HepG2 (cell line): ENCODE data around the gene USP36. TPM values are rescaled to one million over a fixed set of nuclear protein-coding genes. Genes with fewer than 3 reads are reported as not detected.

Source experiments
- ELF1 ChIP-seq: sonication (generic); formaldehyde crosslinking; IDR thresholded peaks from 2 replicates; pipeline ENCODE4 v1.4.0; 2020; ENCODE audit warnings: missing genetic modification reagents
- GATAD2A ChIP-seq: IDR thresholded peaks from 2 replicates; pipeline ENCODE4 v1.6.1; 2016
- HMG20B ChIP-seq: conservative IDR thresholded peaks from 2 replicates; pipeline ENCODE4 v1.6.1; 2016; ENCODE audit warnings: missing genetic modification reagents, missing compliant biosample characterization
- JUND ChIP-seq: sonication (generic); formaldehyde crosslinking; IDR thresholded peaks from 2 replicates; pipeline ENCODE4 v1.8.0; 2022; ENCODE audit warnings: mild to moderate bottlenecking, missing genetic modification reagents
- MNT ChIP-seq: fragments of 450-650 bp; IDR thresholded peaks from 2 replicates; pipeline ENCODE4 v1.6.1; 2016
- MTF2 ChIP-seq: sonication (generic); formaldehyde crosslinking; IDR thresholded peaks from 2 replicates; pipeline ENCODE4 v1.5.0; 2020; ENCODE audit warnings: missing genetic modification reagents, borderline replicate concordance
- NKX3-1 ChIP-seq: sonication (generic); formaldehyde crosslinking; IDR thresholded peaks from 2 replicates; pipeline ENCODE4 v1.5.0; 2020; ENCODE audit warnings: missing genetic modification reagents
- ONECUT2 ChIP-seq: sonication (generic); formaldehyde crosslinking; IDR thresholded peaks from 2 replicates; pipeline ENCODE4 v1.4.0; 2020; ENCODE audit warnings: missing genetic modification reagents
- PHB2 ChIP-seq: fragments of 450-650 bp; IDR thresholded peaks from 2 replicates; pipeline ENCODE4 v1.6.1; 2018; ENCODE audit not compliant: partially characterized antibody
- RARG ChIP-seq: sonication (generic); formaldehyde crosslinking; IDR thresholded peaks from 2 replicates; pipeline ENCODE4 v1.4.0; 2020; ENCODE audit warnings: low read depth, mild to moderate bottlenecking, missing genetic modification reagents
- RFX5 ChIP-seq: IDR thresholded peaks from 2 replicates; pipeline ENCODE4 v1.6.1; 2011; ENCODE audit warnings: low read depth, low read length, improper control_type of control experiment
- TAF1 ChIP-seq: sonication (generic); formaldehyde crosslinking; IDR thresholded peaks from 2 replicates; pipeline ENCODE4 v1.4.0; 2020; ENCODE audit warnings: missing genetic modification reagents
- ZC3H4 ChIP-seq: sonication (generic); formaldehyde crosslinking; IDR thresholded peaks from 2 replicates; pipeline ENCODE4 v1.4.0; 2020; ENCODE audit warnings: missing genetic modification reagents, borderline replicate concordance
- ZNF230 ChIP-seq: sonication (generic); formaldehyde crosslinking; IDR thresholded peaks from 2 replicates; pipeline ENCODE4 v1.4.0; 2020; ENCODE audit warnings: mild to moderate bottlenecking, missing genetic modification reagents
- ZNF337 ChIP-seq: sonication (generic); formaldehyde crosslinking; IDR thresholded peaks from 2 replicates; pipeline ENCODE4 v1.5.1; 2020; ENCODE audit warnings: missing genetic modification reagents, low read depth, mild to moderate bottlenecking, borderline replicate concordance
- ZNF343 ChIP-seq: sonication (generic); formaldehyde crosslinking; IDR thresholded peaks from 2 replicates; pipeline ENCODE4 v1.4.0; 2020; ENCODE audit warnings: mild to moderate bottlenecking, missing genetic modification reagents
- ZNF432 ChIP-seq: sonication (generic); formaldehyde crosslinking; IDR thresholded peaks from 2 replicates; pipeline ENCODE4 v1.5.0; 2020; ENCODE audit warnings: missing genetic modification reagents, mild to moderate bottlenecking, borderline replicate concordance
- ZNF451 ChIP-seq: sonication (generic); formaldehyde crosslinking; IDR thresholded peaks from 2 replicates; pipeline ENCODE4 v1.5.0; 2020; ENCODE audit warnings: mild to moderate bottlenecking, missing genetic modification reagents
- ZNF563 ChIP-seq: sonication (generic); formaldehyde crosslinking; IDR thresholded peaks from 2 replicates; pipeline ENCODE4 v1.8.0; 2022; ENCODE audit warnings: mild to moderate bottlenecking, moderate library complexity, missing genetic modification reagents
- ZNF670 ChIP-seq: sonication (generic); formaldehyde crosslinking; IDR thresholded peaks from 2 replicates; pipeline ENCODE4 v1.8.0; 2022; ENCODE audit warnings: mild to moderate bottlenecking, missing genetic modification reagents, borderline replicate concordance
- ZSCAN20 ChIP-seq: sonication (generic); formaldehyde crosslinking; IDR thresholded peaks from 2 replicates; pipeline ENCODE4 v1.4.0; 2020; ENCODE audit warnings: missing genetic modification reagents, mild to moderate bottlenecking, borderline replicate concordance
- polyA plus RNA-seq, 8 experiments: library from polyadenylated mRNA; depleted of rRNA in 3 of 8; stranded (reverse) in 7 of 8; unstranded in 1 of 8; fragments of >200 nt; fragmentation: Illumina TruSeq in 4 of 8; extraction: Trizol in 4 of 8; gene quantifications; 2 replicates each; pipeline versions ENCODE4 v1.2.1 to v1.2.3, GENCODE V29; 2011 to 2016; ENCODE audit warnings: low read depth in 4 of 8, missing spikeins in 1 of 8, mixed read lengths in 1 of 8; ENCODE audit not compliant: insufficient read depth in 1 of 8
- total RNA-seq, 5 experiments: library from RNA; depleted of rRNA; stranded (reverse); fragments of >200 nt; fragmentation: Illumina TruSeq; extraction: Trizol; gene quantifications; 2 replicates each; pipeline ENCODE4 v1.2.3, GENCODE V29; 2016; ENCODE audit warnings: low read depth in 1 of 5
- TF ChIP-seq, protein P1 (sequence below): sonication (generic); formaldehyde crosslinking; IDR thresholded peaks from 2 replicates; pipeline ENCODE4 v1.4.0; 2020; ENCODE audit warnings: missing genetic modification reagents
- TF ChIP-seq, protein P2 (sequence below): sonication (generic); formaldehyde crosslinking; IDR thresholded peaks from 2 replicates; pipeline ENCODE4 v1.8.0; 2022; ENCODE audit warnings: mild to moderate bottlenecking, missing genetic modification reagents
- TF ChIP-seq, protein P3 (sequence below): sonication (generic); formaldehyde crosslinking; IDR thresholded peaks from 2 replicates; pipeline ENCODE4 v1.4.0; 2020; ENCODE audit warnings: low read depth, mild to moderate bottlenecking, missing genetic modification reagents

USP36 gene
- total and polyA plus RNA-seq, 2 of the 13 experiments (the other 11 are each of a cell fraction or from before 2014, with no cell fraction given) = 29.6 to 45.9 TPM

DNA sequence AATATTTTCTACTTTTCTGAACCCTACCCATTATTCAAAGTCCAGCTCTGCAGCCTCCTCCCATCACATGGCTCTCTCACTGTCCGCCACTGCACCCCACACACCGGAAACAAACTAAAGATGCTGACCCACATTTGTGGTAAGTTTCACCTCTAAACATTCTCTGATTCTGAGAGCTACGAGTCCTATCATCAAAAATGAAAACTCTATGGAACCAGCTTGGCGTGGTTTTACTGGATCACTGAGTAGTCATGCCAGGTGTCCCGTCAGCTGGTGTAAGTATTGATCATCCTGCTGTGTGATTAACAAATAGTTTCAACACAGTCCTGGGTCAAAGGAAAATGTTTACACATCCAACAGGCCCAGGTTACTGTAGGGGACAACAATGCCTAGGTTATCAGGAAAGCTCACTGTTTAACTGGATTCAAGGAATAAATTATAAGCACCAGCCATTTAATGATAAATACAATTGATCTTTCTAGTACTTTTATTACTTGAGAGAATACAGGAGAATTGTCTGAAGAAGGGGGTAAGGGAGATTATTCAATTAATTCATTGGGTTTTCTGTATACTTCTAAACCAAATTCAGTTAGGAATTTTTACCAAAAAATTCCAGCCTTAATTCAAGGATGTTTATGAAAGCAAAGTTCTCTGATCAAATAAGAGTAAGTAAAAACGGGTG is 92.4 kb downstream of the USP36 start (continued):
- TF ChIP-seq, protein P1, sequence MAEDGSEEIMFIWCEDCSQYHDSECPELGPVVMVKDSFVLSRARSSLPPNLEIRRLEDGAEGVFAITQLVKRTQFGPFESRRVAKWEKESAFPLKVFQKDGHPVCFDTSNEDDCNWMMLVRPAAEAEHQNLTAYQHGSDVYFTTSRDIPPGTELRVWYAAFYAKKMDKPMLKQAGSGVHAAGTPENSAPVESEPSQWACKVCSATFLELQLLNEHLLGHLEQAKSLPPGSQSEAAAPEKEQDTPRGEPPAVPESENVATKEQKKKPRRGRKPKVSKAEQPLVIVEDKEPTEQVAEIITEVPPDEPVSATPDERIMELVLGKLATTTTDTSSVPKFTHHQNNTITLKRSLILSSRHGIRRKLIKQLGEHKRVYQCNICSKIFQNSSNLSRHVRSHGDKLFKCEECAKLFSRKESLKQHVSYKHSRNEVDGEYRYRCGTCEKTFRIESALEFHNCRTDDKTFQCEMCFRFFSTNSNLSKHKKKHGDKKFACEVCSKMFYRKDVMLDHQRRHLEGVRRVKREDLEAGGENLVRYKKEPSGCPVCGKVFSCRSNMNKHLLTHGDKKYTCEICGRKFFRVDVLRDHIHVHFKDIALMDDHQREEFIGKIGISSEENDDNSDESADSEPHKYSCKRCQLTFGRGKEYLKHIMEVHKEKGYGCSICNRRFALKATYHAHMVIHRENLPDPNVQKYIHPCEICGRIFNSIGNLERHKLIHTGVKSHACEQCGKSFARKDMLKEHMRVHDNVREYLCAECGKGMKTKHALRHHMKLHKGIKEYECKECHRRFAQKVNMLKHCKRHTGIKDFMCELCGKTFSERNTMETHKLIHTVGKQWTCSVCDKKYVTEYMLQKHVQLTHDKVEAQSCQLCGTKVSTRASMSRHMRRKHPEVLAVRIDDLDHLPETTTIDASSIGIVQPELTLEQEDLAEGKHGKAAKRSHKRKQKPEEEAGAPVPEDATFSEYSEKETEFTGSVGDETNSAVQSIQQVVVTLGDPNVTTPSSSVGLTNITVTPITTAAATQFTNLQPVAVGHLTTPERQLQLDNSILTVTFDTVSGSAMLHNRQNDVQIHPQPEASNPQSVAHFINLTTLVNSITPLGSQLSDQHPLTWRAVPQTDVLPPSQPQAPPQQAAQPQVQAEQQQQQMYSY = peak; percentile 16; the same call in 1 of the 2 replicates
- TF ChIP-seq, protein P2, sequence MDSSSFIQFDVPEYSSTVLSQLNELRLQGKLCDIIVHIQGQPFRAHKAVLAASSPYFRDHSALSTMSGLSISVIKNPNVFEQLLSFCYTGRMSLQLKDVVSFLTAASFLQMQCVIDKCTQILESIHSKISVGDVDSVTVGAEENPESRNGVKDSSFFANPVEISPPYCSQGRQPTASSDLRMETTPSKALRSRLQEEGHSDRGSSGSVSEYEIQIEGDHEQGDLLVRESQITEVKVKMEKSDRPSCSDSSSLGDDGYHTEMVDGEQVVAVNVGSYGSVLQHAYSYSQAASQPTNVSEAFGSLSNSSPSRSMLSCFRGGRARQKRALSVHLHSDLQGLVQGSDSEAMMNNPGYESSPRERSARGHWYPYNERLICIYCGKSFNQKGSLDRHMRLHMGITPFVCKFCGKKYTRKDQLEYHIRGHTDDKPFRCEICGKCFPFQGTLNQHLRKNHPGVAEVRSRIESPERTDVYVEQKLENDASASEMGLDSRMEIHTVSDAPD = no peak
- TF ChIP-seq ONECUT2 (CRISPR knock-in tag) (peak; percentile 99), ZSCAN20 (no peak), ZNF451 (no peak), HMG20B (CRISPR knock-in tag) (peak; percentile 62; the same call in 1 of the 2 replicates), ZNF670 (CRISPR knock-in tag) (peak; percentile 98), ZNF563 (CRISPR knock-in tag) (no peak), MTF2 (CRISPR knock-in tag) (no peak; the same call in 1 of the 2 replicates), ZNF432 (CRISPR knock-in tag) (no peak), ZNF343 (CRISPR knock-in tag) (peak; percentile 88; the same call in 1 of the 2 replicates), RFX5 (no peak), GATAD2A (peak; percentile 99), ELF1 (CRISPR knock-in tag) (no peak), ZC3H4 (CRISPR knock-in tag) (no peak), RARG (CRISPR knock-in tag) (no peak), PHB2 (no peak), TAF1 (CRISPR knock-in tag) (no peak), ZNF337 (CRISPR knock-in tag) (peak; percentile 62; the same call in 1 of the 2 replicates), MNT (no peak), ZNF230 (0 out of 2 replicates have a peak, but pooled peaks have one; percentile 37), JUND (CRISPR knock-in tag) (0 out of 2 replicates have a peak, but pooled peaks have one; percentile 41), NKX3-1 (0 out of 2 replicates have a peak, but pooled peaks have one; percentile 55)
- TF ChIP-seq, protein P3, sequence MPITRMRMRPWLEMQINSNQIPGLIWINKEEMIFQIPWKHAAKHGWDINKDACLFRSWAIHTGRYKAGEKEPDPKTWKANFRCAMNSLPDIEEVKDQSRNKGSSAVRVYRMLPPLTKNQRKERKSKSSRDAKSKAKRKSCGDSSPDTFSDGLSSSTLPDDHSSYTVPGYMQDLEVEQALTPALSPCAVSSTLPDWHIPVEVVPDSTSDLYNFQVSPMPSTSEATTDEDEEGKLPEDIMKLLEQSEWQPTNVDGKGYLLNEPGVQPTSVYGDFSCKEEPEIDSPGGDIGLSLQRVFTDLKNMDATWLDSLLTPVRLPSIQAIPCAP (CRISPR knock-in tag) = no peak
